ENCODE measurements around the gene SIGLECL1.

- TF ChIP-seq EZH2 (IDR thresholded peaks at IDR 0.05; ENCODE audit: insufficient read depth, low read length) (no peak), CTCF (IDR thresholded peaks at IDR 0.05; ENCODE audit: insufficient read depth, low read depth, low read length) (no peak)
These were observed 23.6 kb upstream of the SIGLECL1 start for GRCh38 chr19:51227326-51227725.
